Prostate gland (tissue), 2 donors: ENCODE results near the gene CENPA.

Experiments used
- POLR2A ChIP-seq: fragments of 450-650 bp; IDR thresholded peaks from one replicate; pipeline ENCODE4 v1.6.1; 2016; ENCODE audit warnings: antibody characterized with exemption, mild to moderate bottlenecking
- TF ChIP-seq, protein P1 (sequence below), 4 experiments: fragments of 200-600 bp in 2 of 4; fragments of 450-650 bp in 2 of 4; sonication (generic) in 2 of 4; IDR thresholded peaks; 1 replicate in 3 of 4; 2 replicates in 1 of 4; pipeline ENCODE4 v1.5.1; 2016 to 2019; ENCODE audit warnings: antibody characterized with exemption in 4 of 4, mild to moderate bottlenecking in 2 of 4, moderate library complexity in 2 of 4

GRCh38 chr2:26838121-26838906 lies 52.5 kb downstream of the CENPA start:
- TF ChIP-seq POLR2A: no peak
- TF ChIP-seq, protein P1, sequence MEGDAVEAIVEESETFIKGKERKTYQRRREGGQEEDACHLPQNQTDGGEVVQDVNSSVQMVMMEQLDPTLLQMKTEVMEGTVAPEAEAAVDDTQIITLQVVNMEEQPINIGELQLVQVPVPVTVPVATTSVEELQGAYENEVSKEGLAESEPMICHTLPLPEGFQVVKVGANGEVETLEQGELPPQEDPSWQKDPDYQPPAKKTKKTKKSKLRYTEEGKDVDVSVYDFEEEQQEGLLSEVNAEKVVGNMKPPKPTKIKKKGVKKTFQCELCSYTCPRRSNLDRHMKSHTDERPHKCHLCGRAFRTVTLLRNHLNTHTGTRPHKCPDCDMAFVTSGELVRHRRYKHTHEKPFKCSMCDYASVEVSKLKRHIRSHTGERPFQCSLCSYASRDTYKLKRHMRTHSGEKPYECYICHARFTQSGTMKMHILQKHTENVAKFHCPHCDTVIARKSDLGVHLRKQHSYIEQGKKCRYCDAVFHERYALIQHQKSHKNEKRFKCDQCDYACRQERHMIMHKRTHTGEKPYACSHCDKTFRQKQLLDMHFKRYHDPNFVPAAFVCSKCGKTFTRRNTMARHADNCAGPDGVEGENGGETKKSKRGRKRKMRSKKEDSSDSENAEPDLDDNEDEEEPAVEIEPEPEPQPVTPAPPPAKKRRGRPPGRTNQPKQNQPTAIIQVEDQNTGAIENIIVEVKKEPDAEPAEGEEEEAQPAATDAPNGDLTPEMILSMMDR (IDR thresholded peaks at IDR 0.05): no peak
